HCT116 (cell line): ENCODE results near the gene FBXL7. TPM values are rescaled to one million over a fixed set of nuclear protein-coding genes. Genes with fewer than 3 reads are reported as not detected.

Source experiments
- ATAC-seq: fragments of 200-7000 bp; cut with Tn5 transposase; 2 replicates; pipeline ENCODE4 v1.9.1; 2020; ENCODE audit warnings: mild to moderate bottlenecking, moderate library complexity
- BruUV-seq: library from RNA; stranded (reverse); fragments of 400-500 nt; replicated peaks from 2 replicates; lab custom pipeline; 2021; lab: Mats Ljungman, UMichigan
- CTCF ChIA-PET: fragments of 300-600 bp; sonication (Branson Sonifier 250); formaldehyde crosslinking; loops from one replicate; lab custom pipeline; 2021; ENCODE audit warnings: antibody characterized with exemption; lab: Charles Lee
- POLR2A ChIA-PET: fragments of 300-600, 350-600 bp; sonication (Branson Sonifier 250); formaldehyde crosslinking; loops from one replicate; lab custom pipeline; 2021; ENCODE audit warnings: antibody characterized with exemption; lab: Charles Lee
- RAD21 ChIA-PET, 2 experiments: fragments of 300-600 bp; sonication (Branson Sonifier 250); formaldehyde crosslinking; loops; one replicate each; lab custom pipeline; 2023; ENCODE audit warnings: low total read pairs in 2 of 2; ENCODE audit not compliant: uncharacterized antibody in 2 of 2, unreplicated experiment in 2 of 2, low non-redundant PET in 1 of 2; lab: Charles Lee
- DNase-seq: peaks from one replicate; pipeline ENCODE4 v3.0.0-alpha.2; 2010; ENCODE audit warnings: low read depth, low spot score
- H2AFZ ChIP-seq: fragments of 200-600 bp; shearing (Covaris generic), sonication (generic); 2 replicates; pipeline ENCODE4 v1.6.1; 2017; ENCODE audit warnings: low read depth, mixed run types, mixed read lengths, antibody characterized with exemption, low read length; ENCODE audit not compliant: poor library complexity, severe bottlenecking
- H3K27ac ChIP-seq: 2 replicates; pipeline ENCODE4 v1.5.1; 2012; ENCODE audit warnings: low read depth, low read length
- H3K27me3 ChIP-seq: fragments of 200-600 bp; sonication (generic); 2 replicates; pipeline ENCODE4 v1.6.1; 2016; ENCODE audit warnings: mixed run types, low read length, mixed read lengths; ENCODE audit not compliant: insufficient read depth
- H3K36me3 ChIP-seq, 2 experiments: fragments of 200-500 bp in 1 of 2; fragments of 200-600 bp in 1 of 2; sonication (Bioruptor generic) in 1 of 2; sonication (generic) in 1 of 2; 2 replicates each; pipeline versions ENCODE4 v1.5.1 to v1.6.1; 2014 to 2016; ENCODE audit warnings: low read length in 2 of 2, inconsistent platforms in 1 of 2, mixed read lengths in 1 of 2, mixed run types in 1 of 2; ENCODE audit not compliant: insufficient read depth in 2 of 2, control insufficient read depth in 1 of 2
- H3K4me1 ChIP-seq, 2 experiments: fragments of 200-600 bp in 1 of 2; sonication (generic) in 1 of 2; 2 replicates each; pipeline versions ENCODE4 v1.5.1 to v1.6.1; 2012 to 2017; ENCODE audit warnings: low read length in 2 of 2, inconsistent platforms in 1 of 2, mild to moderate bottlenecking in 1 of 2, mixed read lengths in 1 of 2, mixed run types in 1 of 2, moderate library complexity in 1 of 2; ENCODE audit not compliant: insufficient read depth in 2 of 2, control insufficient read depth in 1 of 2
- H3K4me2 ChIP-seq: fragments of 200-600 bp; sonication (generic); 2 replicates; pipeline ENCODE4 v1.6.1; 2017; ENCODE audit warnings: mixed run types, low read length, mixed read lengths
- H3K4me3 ChIP-seq, 2 experiments: fragments of 200-600 bp in 1 of 2; sonication (generic) in 1 of 2; replicated peaks in 1 of 2; 2 replicates each; pipeline ENCODE4 v1.5.1; 2011 to 2016; ENCODE audit warnings: low read length in 2 of 2, control low read depth in 1 of 2, low read depth in 1 of 2, mild to moderate bottlenecking in 1 of 2, mixed read lengths in 1 of 2, mixed run types in 1 of 2
- H3K79me2 ChIP-seq: fragments of 200-600 bp; sonication (generic); 2 replicates; pipeline ENCODE4 v1.6.1; 2017; ENCODE audit warnings: mild to moderate bottlenecking, mixed run types, low read length, moderate library complexity, mixed read lengths; ENCODE audit not compliant: insufficient read depth
- H3K9ac ChIP-seq: fragments of 200-600 bp; sonication (generic); 2 replicates; pipeline ENCODE4 v1.6.1; 2016; ENCODE audit warnings: low read length, mixed read lengths
- H3K9me2 ChIP-seq: fragments of 200-600 bp; sonication (generic), shearing (Covaris generic); 2 replicates; pipeline ENCODE4 v1.6.1; 2017; ENCODE audit warnings: mixed run types, mild to moderate bottlenecking, moderate library complexity; ENCODE audit not compliant: insufficient read depth
- H3K9me3 ChIP-seq, 2 experiments: fragments of 200-500 bp in 1 of 2; fragments of 200-600 bp in 1 of 2; sonication (Bioruptor generic) in 1 of 2; sonication (generic) in 1 of 2; 2 replicates each; pipeline ENCODE4 v1.6.1; 2014 to 2017; ENCODE audit warnings: low read length in 2 of 2, mixed read lengths in 2 of 2, inconsistent platforms in 1 of 2, low read depth in 1 of 2, mild to moderate bottlenecking in 1 of 2, mixed run types in 1 of 2, moderate library complexity in 1 of 2; ENCODE audit not compliant: control insufficient read depth in 1 of 2, insufficient read depth in 1 of 2
- H4K20me1 ChIP-seq: fragments of 200-600 bp; sonication (generic), shearing (Covaris generic); 2 replicates; pipeline ENCODE4 v1.6.1; 2017; ENCODE audit warnings: mixed run types, mild to moderate bottlenecking, moderate library complexity; ENCODE audit not compliant: insufficient read depth
- ELF1 ChIP-seq: IDR thresholded peaks from 2 replicates; pipeline ENCODE4 v1.6.1; 2012; ENCODE audit warnings: low read depth, borderline replicate concordance
- JUND ChIP-seq: IDR thresholded peaks from 2 replicates; pipeline ENCODE4 v1.6.1; 2012
- POLR2AphosphoS5 ChIP-seq: IDR thresholded peaks from 2 replicates; pipeline ENCODE4 v1.6.1; 2011; ENCODE audit warnings: mild to moderate bottlenecking, low read depth, low read length, moderate library complexity
- REST ChIP-seq: IDR thresholded peaks from 2 replicates; pipeline ENCODE4 v1.6.1; 2012; ENCODE audit warnings: low read depth
- SIN3A ChIP-seq: IDR thresholded peaks from 2 replicates; pipeline ENCODE4 v1.6.1; 2012; ENCODE audit warnings: low read depth
- SRF ChIP-seq: IDR thresholded peaks from 2 replicates; pipeline ENCODE4 v1.6.1; 2012; ENCODE audit warnings: low read depth
- YY1 ChIP-seq: IDR thresholded peaks from 2 replicates; pipeline ENCODE4 v1.6.1; 2011; ENCODE audit warnings: low read length, low read depth, moderate library complexity, mild to moderate bottlenecking; ENCODE audit not compliant: insufficient replicate concordance; ENCODE audit errors: extremely low read depth
- ZNF274 ChIP-seq: fragments of 200-500 bp; sonication (Bioruptor generic); IDR thresholded peaks from 2 replicates; pipeline ENCODE4 v1.6.1; 2014; ENCODE audit warnings: mild to moderate bottlenecking, low read depth, low read length, inconsistent platforms
- intact Hi-C: fragments of 100-400 bp; cut with micrococcal nuclease; formaldehyde crosslinking; loops from 2 replicates; pipeline ENCODE4 v1.10.0; 2022
- total RNA-seq: library from RNA; stranded (reverse); gene quantifications from one replicate; pipeline ENCODE4 v1.2.1, GENCODE V29; 2021; ENCODE audit not compliant: unreplicated experiment

Gene FBXL7
- total RNA-seq, 1 experiment from 2014 or later = 0.05 TPM

GRCh38 chr5:15474143-15474719 is 25.7 kb upstream of the FBXL7 start:
- Histone ChIP-seq H3K4me3 (no peak overlapping the region), H3K4me2 (no peak overlapping the region), H3K9me2 (no peaks in the 10 kb centered on the region), H3K79me2 (no peaks in the 10 kb centered on the region), H4K20me1 (no peaks in the 10 kb centered on the region), H3K4me1 (no peaks in the 10 kb centered on the region), H3K27ac (no peak overlapping the region), H3K9ac (no peak overlapping the region), H2AFZ (no peak overlapping the region), H3K36me3 (no peaks in the 10 kb centered on the region; a peak in 1 of 4 replicates), H3K27me3 (no peaks in the 10 kb centered on the region), H3K9me3 (peaks cover 5 to 14% of the 10 kb centered on the region in 2 experiments; a peak in 2 of 4 replicates)
- TF ChIP-seq YY1 (no peak), SRF (no peak), JUND (no peak), ZNF274 (no peak)
- ATAC-seq = no peak
- no TSS peak for BruUV-seq
- intact Hi-C loops = no loop called here
- CTCF ChIA-PET = no interaction called here
- no peak for DNase-seq
- POLR2A ChIA-PET = no interaction called here
- RAD21 ChIA-PET = no interaction called here

- DNase-seq (no peak), ATAC-seq (no peak)
- no peaks in the 10 kb centered on the region; a peak in 1 of 4 replicates for H3K36me3 ChIP-seq
- H3K4me1 ChIP-seq = no peaks in the 10 kb centered on the region
- no peaks in the 10 kb centered on the region for H4K20me1 ChIP-seq
- H3K27ac ChIP-seq = no peak overlapping the region
- no TSS peak for BruUV-seq
- no peak overlapping the region for H3K4me3 ChIP-seq
- TF ChIP-seq ELF1 (no peak), POLR2AphosphoS5 (no peak), SIN3A (no peak), REST (no peak), SRF (no peak), ZNF274 (no peak)
- ChIA-PET POLR2A (no interaction called here), RAD21 (no interaction called here), CTCF (no interaction called here)
- no peaks in the 10 kb centered on the region for H3K27me3 ChIP-seq
- no peak overlapping the region for H2AFZ ChIP-seq
- no peak overlapping the region for H3K9ac ChIP-seq
- no peaks in the 10 kb centered on the region for H3K79me2 ChIP-seq
- intact Hi-C loops = no loop called here
- H3K9me3 ChIP-seq = peaks cover 8 to 9% of the 10 kb centered on the region in 2 experiments; a peak in 2 of 4 replicates
- H3K9me2 ChIP-seq = no peaks in the 10 kb centered on the region
- no peak overlapping the region for H3K4me2 ChIP-seq
Measured at GRCh38 chr5:15475367-15475766, 24.6 kb upstream of the FBXL7 start.
